ENCODE results near the gene CAPRIN1. TPM values are rescaled to one million over a fixed set of nuclear protein-coding genes. Genes with fewer than 3 reads are reported as not detected.

Gene CAPRIN1
- total RNA-seq, 1 experiment from 2014 or later = 1,470 TPM

GRCh38 chr11:34072041-34072440 lies 20.5 kb downstream of the CAPRIN1 start:
- intact Hi-C loops (cut with micrococcal nuclease; ENCODE audit: unreplicated experiment) = no loop called here
- H3K4me1 ChIP-seq (ENCODE audit: insufficient read depth, low read length, poor library complexity, severe bottlenecking) = peaks cover 97% of the 10 kb centered on the region
- DNase-seq (ENCODE audit: low spot score) = no peak
- ChIA-PET CTCF (no interaction called here), POLR2A (ENCODE audit: low non-redundant PET) (no interaction called here)
- TF ChIP-seq CTCF (conservative IDR thresholded peaks at IDR 0.05; ENCODE audit: low read depth, low read length) = no peak
- TF ChIP-seq EZH2 (IDR thresholded peaks at IDR 0.05; ENCODE audit: borderline replicate concordance, low read depth, low read length, poor library complexity, severe bottlenecking) = no peak
- no peaks in the 10 kb centered on the region for H3K9me3 ChIP-seq (ENCODE audit: low read depth, low read length, poor library complexity, severe bottlenecking)
- TSS peak; percentile 5 for BruUV-seq (replicated peaks)
- no peaks in the 10 kb centered on the region for H3K27me3 ChIP-seq (replicated peaks; ENCODE audit: insufficient read depth, low read depth, low read length, poor library complexity)
- peaks cover 97% of the 10 kb centered on the region for H3K36me3 ChIP-seq (ENCODE audit: insufficient read depth, low read length, poor library complexity, severe bottlenecking)
- peak overlapping the region; percentile 67 for H3K27ac ChIP-seq (ENCODE audit: low read depth, low read length, poor library complexity, severe bottlenecking)
- no peak overlapping the region for H3K4me3 ChIP-seq (ENCODE audit: low read depth, low read length, poor library complexity, severe bottlenecking)

GRCh38 chr11:34072832-34073231 lies 21.3 kb downstream of the CAPRIN1 start:
- intact Hi-C loops (cut with micrococcal nuclease; ENCODE audit: unreplicated experiment) = no loop called here
- Histone ChIP-seq H3K36me3 (ENCODE audit: insufficient read depth, low read length, poor library complexity, severe bottlenecking) (peaks cover 97% of the 10 kb centered on the region), H3K4me1 (ENCODE audit: insufficient read depth, low read length, poor library complexity, severe bottlenecking) (peaks cover 94% of the 10 kb centered on the region), H3K4me3 (ENCODE audit: low read depth, low read length, poor library complexity, severe bottlenecking) (no peak overlapping the region), H3K9me3 (ENCODE audit: low read depth, low read length, poor library complexity, severe bottlenecking) (no peaks in the 10 kb centered on the region), H3K27ac (ENCODE audit: low read depth, low read length, poor library complexity, severe bottlenecking) (peak overlapping the region; percentile 67), H3K27me3 (replicated peaks; ENCODE audit: insufficient read depth, low read depth, low read length, poor library complexity) (no peaks in the 10 kb centered on the region)
- TF ChIP-seq EZH2 (IDR thresholded peaks at IDR 0.05; ENCODE audit: borderline replicate concordance, low read depth, low read length, poor library complexity, severe bottlenecking) = no peak
- no peak for TF ChIP-seq CTCF (conservative IDR thresholded peaks at IDR 0.05; ENCODE audit: low read depth, low read length)
- no TSS peak for BruUV-seq (replicated peaks)
- POLR2A ChIA-PET (ENCODE audit: low non-redundant PET) = no interaction called here
- DNase-seq (ENCODE audit: low spot score) = no peak
- CTCF ChIA-PET = no interaction called here

GRCh38 chr11:34074391-34074790 lies 22.9 kb downstream of the CAPRIN1 start:
- no peak for DNase-seq (ENCODE audit: low spot score)
- H3K27me3 ChIP-seq (replicated peaks; ENCODE audit: insufficient read depth, low read depth, low read length, poor library complexity) = no peaks in the 10 kb centered on the region
- H3K36me3 ChIP-seq (ENCODE audit: insufficient read depth, low read length, poor library complexity, severe bottlenecking) = peaks cover 97% of the 10 kb centered on the region
- CTCF ChIA-PET = no interaction called here
- POLR2A ChIA-PET (ENCODE audit: low non-redundant PET) = no interaction called here
- no TSS peak for BruUV-seq (replicated peaks)
- H3K9me3 ChIP-seq (ENCODE audit: low read depth, low read length, poor library complexity, severe bottlenecking) = no peaks in the 10 kb centered on the region
- H3K4me3 ChIP-seq (ENCODE audit: low read depth, low read length, poor library complexity, severe bottlenecking) = no peak overlapping the region
- intact Hi-C loops (cut with micrococcal nuclease; ENCODE audit: unreplicated experiment) = no loop called here
- TF ChIP-seq EZH2 (IDR thresholded peaks at IDR 0.05; ENCODE audit: borderline replicate concordance, low read depth, low read length, poor library complexity, severe bottlenecking) = no peak
- no peak for TF ChIP-seq CTCF (conservative IDR thresholded peaks at IDR 0.05; ENCODE audit: low read depth, low read length)
- H3K27ac ChIP-seq (ENCODE audit: low read depth, low read length, poor library complexity, severe bottlenecking) = peak overlapping the region; percentile 67
- H3K4me1 ChIP-seq (ENCODE audit: insufficient read depth, low read length, poor library complexity, severe bottlenecking) = peaks cover 80% of the 10 kb centered on the region
